ENCODE results near the gene LRRC52. TPM values are rescaled to one million over a fixed set of nuclear protein-coding genes. Genes with fewer than 3 reads are reported as not detected.

Gene LRRC52
- polyA plus RNA-seq, 4 donors, result not detected

DNA sequence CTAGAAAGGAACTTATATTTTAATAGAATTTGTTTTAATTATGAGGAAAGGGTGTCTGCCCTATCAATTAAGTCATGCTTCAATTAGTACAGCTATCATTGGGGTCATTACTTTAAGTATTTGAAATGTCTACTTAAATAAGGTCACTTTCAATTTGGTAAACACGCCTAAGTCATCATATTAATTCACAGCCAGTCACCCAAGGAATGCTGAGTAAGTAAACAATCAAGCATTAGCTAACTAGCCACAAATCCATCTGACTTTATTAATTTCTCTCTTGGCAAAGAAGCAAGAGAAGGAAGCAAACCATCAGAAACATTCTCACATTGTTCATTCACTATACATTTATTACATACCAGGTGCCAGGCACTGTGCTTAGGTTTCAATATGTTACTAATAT lies 1.2 kb upstream of the LRRC52 start:
- FAIRE-seq (no peak), DNase-seq (no peak)
- H3K9me3 ChIP-seq (ENCODE audit: control insufficient read depth in 2 of 2, insufficient read depth in 1 of 2, low read depth in 1 of 2, low read length in 1 of 2), result no peaks in the 10 kb centered on the region
- H3K4me3 ChIP-seq (ENCODE audit: low read depth in 1 of 3, low read length in 3 of 3), result no peak overlapping the region
- H3K27ac ChIP-seq (ENCODE audit: low read depth in 1 of 3, low read length in 2 of 3), result no peak overlapping the region
- H3K36me3 ChIP-seq (ENCODE audit: control insufficient read depth in 3 of 3, insufficient read depth in 2 of 3, low read depth in 1 of 3, low read length in 3 of 3), result no peaks in the 10 kb centered on the region
- peaks cover 0 to 6% (median 0%) of the 10 kb centered on the region in 3 donors for H3K27me3 ChIP-seq (ENCODE audit: control insufficient read depth in 3 of 3, insufficient read depth in 3 of 3, low read length in 3 of 3)
- no peaks in the 10 kb centered on the region for H3K4me1 ChIP-seq (ENCODE audit: control insufficient read depth in 3 of 3, insufficient read depth in 2 of 3, low read depth in 1 of 3, low read length in 2 of 3)
- WGBS, 3 donors, result 0 to 3% (median 0%) methylated on average over 1 of the region's 1 CpG

DNA sequence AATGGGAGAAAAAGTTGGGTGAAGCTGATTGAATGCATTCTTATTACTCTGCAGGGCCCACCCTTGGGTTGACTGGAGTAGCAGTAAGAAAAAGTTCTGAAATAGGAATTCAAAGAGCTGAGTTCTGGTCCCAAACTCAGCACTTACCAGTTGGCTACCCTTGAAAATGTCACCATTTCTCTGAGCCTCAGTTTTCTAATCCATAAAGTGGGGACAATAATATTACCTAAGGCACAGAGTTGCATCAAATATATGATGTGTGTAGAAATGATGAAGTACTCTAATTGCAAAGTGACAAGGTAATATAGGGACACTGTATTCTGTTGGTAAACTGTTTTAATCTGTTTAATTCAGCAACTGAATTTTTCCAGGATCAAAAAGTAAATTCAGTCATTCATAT lies 1.2 kb downstream of the LRRC52 start:
- Histone ChIP-seq H3K36me3 (ENCODE audit: control insufficient read depth in 3 of 3, insufficient read depth in 2 of 3, low read depth in 1 of 3, low read length in 3 of 3) (no peaks in the 10 kb centered on the region), H3K9me3 (ENCODE audit: control insufficient read depth in 2 of 2, insufficient read depth in 1 of 2, low read depth in 1 of 2, low read length in 1 of 2) (no peaks in the 10 kb centered on the region), H3K4me3 (ENCODE audit: low read depth in 1 of 3, low read length in 3 of 3) (no peak overlapping the region), H3K4me1 (ENCODE audit: control insufficient read depth in 3 of 3, insufficient read depth in 2 of 3, low read depth in 1 of 3, low read length in 2 of 3) (no peaks in the 10 kb centered on the region), H3K27me3 (ENCODE audit: control insufficient read depth in 3 of 3, insufficient read depth in 3 of 3, low read length in 3 of 3) (peaks cover 0 to 6% (median 0%) of the 10 kb centered on the region in 3 donors), H3K27ac (ENCODE audit: low read depth in 1 of 3, low read length in 2 of 3) (no peak overlapping the region)
- DNase-seq (no peak), FAIRE-seq (no peak)

GRCh38 chr1:165545974-165546373 lies 2.2 kb downstream of the LRRC52 start:
- no peak for FAIRE-seq
- Histone ChIP-seq H3K36me3 (ENCODE audit: control insufficient read depth in 3 of 3, insufficient read depth in 2 of 3, low read depth in 1 of 3, low read length in 3 of 3) (no peaks in the 10 kb centered on the region), H3K27me3 (ENCODE audit: control insufficient read depth in 3 of 3, insufficient read depth in 3 of 3, low read length in 3 of 3) (peaks cover 0 to 6% (median 0%) of the 10 kb centered on the region in 3 donors), H3K4me1 (ENCODE audit: control insufficient read depth in 3 of 3, insufficient read depth in 2 of 3, low read depth in 1 of 3, low read length in 2 of 3) (no peaks in the 10 kb centered on the region), H3K4me3 (ENCODE audit: low read depth in 1 of 3, low read length in 3 of 3) (no peak overlapping the region), H3K27ac (ENCODE audit: low read depth in 1 of 3, low read length in 2 of 3) (no peak overlapping the region), H3K9me3 (ENCODE audit: control insufficient read depth in 2 of 2, insufficient read depth in 1 of 2, low read depth in 1 of 2, low read length in 1 of 2) (no peaks in the 10 kb centered on the region)
- DNase-seq, result no peak
- 45 to 64% (median 54%) methylated on average over 2 of the region's 2 CpGs for WGBS, 3 donors

DNA sequence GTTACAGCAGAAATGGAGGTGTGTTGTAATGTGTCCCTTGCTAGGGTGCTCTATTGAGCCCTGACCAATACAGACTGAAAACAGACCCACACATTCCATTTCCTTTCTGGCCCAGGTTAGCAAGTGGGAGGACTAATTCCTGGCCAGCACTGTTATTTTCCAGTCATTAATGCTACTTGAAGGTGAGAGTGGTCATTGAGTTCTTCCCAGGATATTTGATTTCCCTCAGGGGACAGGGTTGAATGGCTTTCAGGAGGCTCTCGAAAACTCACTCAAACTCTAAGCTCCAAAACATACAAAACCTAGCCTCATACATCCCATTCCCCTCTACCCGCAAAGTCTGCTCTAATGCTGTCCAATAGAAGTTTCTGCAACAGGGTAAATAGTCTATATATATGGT lies 6.2 kb downstream of the LRRC52 start:
- Histone ChIP-seq H3K27me3 (ENCODE audit: control insufficient read depth in 3 of 3, insufficient read depth in 3 of 3, low read length in 3 of 3) (peaks cover 0 to 2% (median 0%) of the 10 kb centered on the region in 3 donors), H3K27ac (ENCODE audit: low read depth in 1 of 3, low read length in 2 of 3) (no peak overlapping the region), H3K4me1 (ENCODE audit: control insufficient read depth in 3 of 3, insufficient read depth in 2 of 3, low read depth in 1 of 3, low read length in 2 of 3) (no peaks in the 10 kb centered on the region), H3K9me3 (ENCODE audit: control insufficient read depth in 2 of 2, insufficient read depth in 1 of 2, low read depth in 1 of 2, low read length in 1 of 2) (no peaks in the 10 kb centered on the region), H3K4me3 (ENCODE audit: low read depth in 1 of 3, low read length in 3 of 3) (no peak overlapping the region), H3K36me3 (ENCODE audit: control insufficient read depth in 3 of 3, insufficient read depth in 2 of 3, low read depth in 1 of 3, low read length in 3 of 3) (no peaks in the 10 kb centered on the region)
- no peak for DNase-seq
- no peak for FAIRE-seq
- 88 to 97% (median 93%) methylated on average over 2 of the region's 2 CpGs for WGBS, 3 donors

- no peak for DNase-seq
- H3K27me3 ChIP-seq (ENCODE audit: control insufficient read depth in 3 of 3, insufficient read depth in 3 of 3, low read length in 3 of 3), result peaks cover 0 to 2% (median 2%) of the 10 kb centered on the region in 3 donors
- H3K4me1 ChIP-seq (ENCODE audit: control insufficient read depth in 3 of 3, insufficient read depth in 2 of 3, low read depth in 1 of 3, low read length in 2 of 3), result no peaks in the 10 kb centered on the region
- no peaks in the 10 kb centered on the region for H3K9me3 ChIP-seq (ENCODE audit: control insufficient read depth in 2 of 2, insufficient read depth in 1 of 2, low read depth in 1 of 2, low read length in 1 of 2)
- WGBS, 3 donors, result 76 to 85% (median 81%) methylated on average over 3 of the region's 3 CpGs
- H3K36me3 ChIP-seq (ENCODE audit: control insufficient read depth in 3 of 3, insufficient read depth in 2 of 3, low read depth in 1 of 3, low read length in 3 of 3), result no peaks in the 10 kb centered on the region
- no peak overlapping the region for H3K27ac ChIP-seq (ENCODE audit: low read depth in 1 of 3, low read length in 2 of 3)
- FAIRE-seq, result no peak
- H3K4me3 ChIP-seq (ENCODE audit: low read depth in 1 of 3, low read length in 3 of 3), result no peak overlapping the region
These were observed 7.7 kb downstream of the LRRC52 start for GRCh38 chr1:165551469-165551868.

DNA sequence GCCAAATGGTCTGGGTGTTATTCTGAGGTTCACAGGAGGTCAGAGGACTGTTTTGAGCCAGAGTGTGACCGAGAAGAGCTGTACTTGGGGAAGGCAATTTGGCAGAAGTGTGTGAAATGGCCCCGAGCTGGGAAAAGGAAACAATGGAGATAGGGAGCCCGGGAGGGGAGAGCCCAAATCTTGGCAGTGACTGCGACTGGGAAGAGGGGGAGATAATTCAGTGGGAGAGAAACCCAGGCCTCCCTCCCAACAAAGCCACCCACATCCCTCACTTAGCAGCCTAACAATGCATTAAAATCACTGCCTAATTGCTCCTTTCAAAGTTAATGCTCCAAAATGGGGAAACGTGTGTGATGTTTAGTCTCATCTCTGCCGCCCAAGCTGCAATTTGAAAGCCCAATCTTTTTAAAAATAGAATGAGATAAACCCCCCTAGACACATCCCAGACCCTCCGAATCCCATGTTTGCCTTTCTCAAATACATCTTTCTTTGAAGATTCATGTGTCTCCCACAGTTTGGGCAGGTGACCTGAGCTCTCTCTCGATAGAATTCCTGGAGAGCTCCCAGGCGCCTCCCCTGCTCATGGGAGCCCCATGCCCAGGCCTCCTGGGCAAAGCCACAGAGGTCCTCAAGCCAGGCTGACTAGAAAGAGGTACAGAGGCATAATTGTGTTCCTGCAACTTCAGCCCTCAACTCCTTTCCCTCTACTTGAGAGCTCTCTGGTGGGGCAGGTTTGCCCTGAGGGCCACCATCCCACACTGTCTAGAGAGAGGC lies 17.3 kb downstream of the LRRC52 start:
- WGBS, 3 donors, result 28 to 35% (median 28%) methylated on average over 9 of the region's 9 CpGs
- Histone ChIP-seq H3K4me3 (ENCODE audit: low read depth in 1 of 3, low read length in 3 of 3) (no peak overlapping the region), H3K27me3 (ENCODE audit: control insufficient read depth in 3 of 3, insufficient read depth in 3 of 3, low read length in 3 of 3) (peaks cover 0 to 5% (median 3%) of the 10 kb centered on the region in 3 donors), H3K9me3 (ENCODE audit: control insufficient read depth in 2 of 2, insufficient read depth in 1 of 2, low read depth in 1 of 2, low read length in 1 of 2) (no peaks in the 10 kb centered on the region), H3K36me3 (ENCODE audit: control insufficient read depth in 3 of 3, insufficient read depth in 2 of 3, low read depth in 1 of 3, low read length in 3 of 3) (no peaks in the 10 kb centered on the region), H3K27ac (ENCODE audit: low read depth in 1 of 3, low read length in 2 of 3) (no peak overlapping the region), H3K4me1 (ENCODE audit: control insufficient read depth in 3 of 3, insufficient read depth in 2 of 3, low read depth in 1 of 3, low read length in 2 of 3) (peaks cover 0 to 3% (median 2%) of the 10 kb centered on the region in 3 donors)
- FAIRE-seq (no peak), DNase-seq (no peak)

GRCh38 chr1:165562571-165562970 lies 18.8 kb downstream of the LRRC52 start:
- peaks cover 0 to 5% (median 0%) of the 10 kb centered on the region in 3 donors for H3K27me3 ChIP-seq (ENCODE audit: control insufficient read depth in 3 of 3, insufficient read depth in 3 of 3, low read length in 3 of 3)
- FAIRE-seq, result no peak
- H3K27ac ChIP-seq (ENCODE audit: low read depth in 1 of 3, low read length in 2 of 3), result no peak overlapping the region
- H3K4me3 ChIP-seq (ENCODE audit: low read depth in 1 of 3, low read length in 3 of 3), result no peak overlapping the region
- DNase-seq, result no peak
- H3K4me1 ChIP-seq (ENCODE audit: control insufficient read depth in 3 of 3, insufficient read depth in 2 of 3, low read depth in 1 of 3, low read length in 2 of 3), result peaks cover 0 to 3% (median 2%) of the 10 kb centered on the region in 3 donors
- no peaks in the 10 kb centered on the region for H3K36me3 ChIP-seq (ENCODE audit: control insufficient read depth in 3 of 3, insufficient read depth in 2 of 3, low read depth in 1 of 3, low read length in 3 of 3)
- 86 to 95% (median 92%) methylated on average over 7 of the region's 7 CpGs for WGBS, 3 donors
- H3K9me3 ChIP-seq (ENCODE audit: control insufficient read depth in 2 of 2, insufficient read depth in 1 of 2, low read depth in 1 of 2, low read length in 1 of 2), result no peaks in the 10 kb centered on the region

DNA sequence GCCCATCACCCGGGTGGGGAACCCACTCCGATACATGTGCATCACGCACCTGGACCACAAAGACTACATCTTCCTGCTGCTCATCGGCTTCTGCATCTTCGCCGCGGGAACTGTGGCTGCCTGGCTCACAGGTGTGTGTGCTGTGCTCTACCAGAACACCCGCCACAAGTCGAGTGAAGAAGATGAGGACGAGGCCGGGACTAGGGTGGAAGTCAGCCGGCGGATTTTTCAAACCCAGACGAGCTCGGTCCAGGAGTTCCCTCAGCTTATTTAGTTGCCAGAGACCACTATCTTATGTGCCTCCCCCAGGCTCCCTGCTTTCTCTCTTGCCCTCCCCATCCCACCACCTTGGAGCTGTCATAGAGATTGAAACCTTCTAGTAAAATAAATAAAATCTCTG lies 19.8 kb downstream of the LRRC52 start:
- WGBS, 3 donors, result 92 to 95% (median 94%) methylated on average over 15 of the region's 15 CpGs
- Histone ChIP-seq H3K27me3 (ENCODE audit: control insufficient read depth in 3 of 3, insufficient read depth in 3 of 3, low read length in 3 of 3) (peaks cover 0 to 5% (median 0%) of the 10 kb centered on the region in 3 donors), H3K4me3 (ENCODE audit: low read depth in 1 of 3, low read length in 3 of 3) (no peak overlapping the region), H3K4me1 (ENCODE audit: control insufficient read depth in 3 of 3, insufficient read depth in 2 of 3, low read depth in 1 of 3, low read length in 2 of 3) (peaks cover 0 to 3% (median 2%) of the 10 kb centered on the region in 3 donors), H3K27ac (ENCODE audit: low read depth in 1 of 3, low read length in 2 of 3) (no peak overlapping the region), H3K9me3 (ENCODE audit: control insufficient read depth in 2 of 2, insufficient read depth in 1 of 2, low read depth in 1 of 2, low read length in 1 of 2) (no peaks in the 10 kb centered on the region), H3K36me3 (ENCODE audit: control insufficient read depth in 3 of 3, insufficient read depth in 2 of 3, low read depth in 1 of 3, low read length in 3 of 3) (no peaks in the 10 kb centered on the region)
- DNase-seq, result no peak
- no peak for FAIRE-seq

DNA sequence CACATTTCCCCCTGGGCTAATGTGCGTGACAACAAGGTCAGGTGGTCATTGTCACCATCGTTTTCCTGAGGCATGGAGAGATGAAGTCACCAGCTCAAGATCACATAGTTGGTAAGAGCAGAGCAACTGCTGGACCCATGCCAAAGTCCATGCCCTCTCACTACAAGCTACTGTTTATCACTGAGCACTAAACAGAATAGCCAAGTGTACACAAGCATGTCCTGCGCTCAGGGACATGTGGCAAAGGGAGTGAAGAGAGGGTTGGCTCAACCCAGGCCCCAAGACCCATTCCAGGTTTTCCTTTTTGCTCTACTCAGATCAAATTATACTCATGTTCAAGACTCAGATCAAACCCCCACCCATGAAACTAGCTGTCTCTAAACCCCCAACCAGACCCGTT lies 20.8 kb downstream of the LRRC52 start:
- WGBS, 3 donors, result 51 to 64% (median 57%) methylated on average over 4 of the region's 4 CpGs
- DNase-seq, result peak in 1 of 2 donors; percentile 25
- no peak for FAIRE-seq
- H3K27ac ChIP-seq (ENCODE audit: low read depth in 1 of 3, low read length in 2 of 3), result no peak overlapping the region
- no peak overlapping the region for H3K4me3 ChIP-seq (ENCODE audit: low read depth in 1 of 3, low read length in 3 of 3)
- H3K9me3 ChIP-seq (ENCODE audit: control insufficient read depth in 2 of 2, insufficient read depth in 1 of 2, low read depth in 1 of 2, low read length in 1 of 2), result no peaks in the 10 kb centered on the region
- peaks cover 0 to 3% (median 2%) of the 10 kb centered on the region in 3 donors for H3K4me1 ChIP-seq (ENCODE audit: control insufficient read depth in 3 of 3, insufficient read depth in 2 of 3, low read depth in 1 of 3, low read length in 2 of 3)
- no peaks in the 10 kb centered on the region for H3K36me3 ChIP-seq (ENCODE audit: control insufficient read depth in 3 of 3, insufficient read depth in 2 of 3, low read depth in 1 of 3, low read length in 3 of 3)
- peaks cover 0 to 5% (median 0%) of the 10 kb centered on the region in 3 donors for H3K27me3 ChIP-seq (ENCODE audit: control insufficient read depth in 3 of 3, insufficient read depth in 3 of 3, low read length in 3 of 3)
